Calu3 (cell line): Measurements from ENCODE around the gene MAD1L1. TPM values are rescaled to one million over a fixed set of nuclear protein-coding genes. Genes with fewer than 3 reads are reported as not detected.
"Not testable (repeated sequence)": the region's sequence is repeated elsewhere in the genome, so short reads cannot be mapped to it uniquely, and the experiment has no call there.

Experiments used
- BruUV-seq: library from RNA; stranded (reverse); fragments of 400-500 nt; replicated peaks from 2 replicates; lab custom pipeline; 2021; lab: Mats Ljungman, UMichigan
- CTCF ChIA-PET: fragments of 300-600 bp; sonication (Branson Sonifier 250); formaldehyde crosslinking; loops from one replicate; lab custom pipeline; 2022; ENCODE audit warnings: antibody characterized with exemption; lab: Charles Lee
- DNase-seq: peaks from one replicate; pipeline ENCODE4 v3.0.0; 2022
- H3K27ac Mint-ChIP-seq: one replicate; pipeline ENCODE4 v1.8.0; 2022; ENCODE audit warnings: mixed read lengths; ENCODE audit not compliant: unreplicated experiment
- H3K27me3 Mint-ChIP-seq: one replicate; pipeline ENCODE4 v1.8.0; 2022; ENCODE audit warnings: mixed read lengths; ENCODE audit not compliant: unreplicated experiment
- H3K36me3 Mint-ChIP-seq: one replicate; pipeline ENCODE4 v1.8.0; 2022; ENCODE audit warnings: mild to moderate bottlenecking, moderate library complexity, mixed read lengths; ENCODE audit not compliant: insufficient read depth, unreplicated experiment
- H3K4me1 Mint-ChIP-seq: one replicate; pipeline ENCODE4 v1.8.0; 2022; ENCODE audit warnings: mild to moderate bottlenecking, low read depth, mixed read lengths; ENCODE audit not compliant: unreplicated experiment
- H3K4me3 Mint-ChIP-seq: one replicate; pipeline ENCODE4 v1.8.0; 2022; ENCODE audit warnings: mild to moderate bottlenecking, low read depth, moderate library complexity, mixed read lengths; ENCODE audit not compliant: unreplicated experiment
- H3K9me3 Mint-ChIP-seq: one replicate; pipeline ENCODE4 v1.8.0; 2022; ENCODE audit warnings: low read depth, mixed read lengths; ENCODE audit not compliant: unreplicated experiment
- intact Hi-C: fragments of 100-400 bp; cut with micrococcal nuclease; formaldehyde crosslinking; loops from one replicate; pipeline ENCODE4 v1.10.0; 2022; ENCODE audit not compliant: unreplicated experiment
- total RNA-seq: library from RNA; stranded (reverse); gene quantifications from 2 replicates; pipeline ENCODE4 v1.2.3, GENCODE V29; 2022
- TF ChIP-seq, protein P1 (sequence below): fragments of 200-600 bp; IDR thresholded peaks from one replicate; pipeline ENCODE4 v1.8.0; 2022; ENCODE audit warnings: antibody characterized with exemption; ENCODE audit not compliant: unreplicated experiment

Gene MAD1L1
- total RNA-seq, 1 experiment from 2014 or later = 86.0 TPM

DNA sequence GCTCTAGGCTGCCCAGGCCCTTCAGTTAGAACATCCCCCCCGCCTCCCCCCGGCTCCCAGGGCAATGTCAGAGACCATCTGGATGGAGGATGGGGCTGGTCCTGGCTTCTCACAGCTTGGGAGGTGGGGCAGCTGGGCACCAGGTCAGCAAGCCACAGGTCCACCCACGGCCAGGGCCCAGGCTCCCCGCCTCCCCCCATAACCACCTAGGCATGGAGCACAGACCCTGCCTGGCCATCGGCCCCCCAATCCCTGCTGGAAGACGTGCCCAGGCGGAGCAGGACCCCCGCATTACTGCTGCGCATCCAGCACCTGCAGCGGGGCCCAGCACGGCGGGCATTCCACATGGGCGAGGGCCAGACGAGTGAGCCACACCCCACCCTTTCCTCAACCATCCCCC is 393.0 kb downstream of the MAD1L1 start:
- no peak for DNase-seq
- intact Hi-C loops = no loop called here
- Mint-ChIP-seq H3K27me3 (no peaks in the 10 kb centered on the region), H3K4me1 (no peaks in the 10 kb centered on the region), H3K27ac (no peak overlapping the region), H3K36me3 (no peaks in the 10 kb centered on the region), H3K4me3 (no peak overlapping the region), H3K9me3 (peaks cover 3% of the 10 kb centered on the region)
- TF ChIP-seq, protein P1, sequence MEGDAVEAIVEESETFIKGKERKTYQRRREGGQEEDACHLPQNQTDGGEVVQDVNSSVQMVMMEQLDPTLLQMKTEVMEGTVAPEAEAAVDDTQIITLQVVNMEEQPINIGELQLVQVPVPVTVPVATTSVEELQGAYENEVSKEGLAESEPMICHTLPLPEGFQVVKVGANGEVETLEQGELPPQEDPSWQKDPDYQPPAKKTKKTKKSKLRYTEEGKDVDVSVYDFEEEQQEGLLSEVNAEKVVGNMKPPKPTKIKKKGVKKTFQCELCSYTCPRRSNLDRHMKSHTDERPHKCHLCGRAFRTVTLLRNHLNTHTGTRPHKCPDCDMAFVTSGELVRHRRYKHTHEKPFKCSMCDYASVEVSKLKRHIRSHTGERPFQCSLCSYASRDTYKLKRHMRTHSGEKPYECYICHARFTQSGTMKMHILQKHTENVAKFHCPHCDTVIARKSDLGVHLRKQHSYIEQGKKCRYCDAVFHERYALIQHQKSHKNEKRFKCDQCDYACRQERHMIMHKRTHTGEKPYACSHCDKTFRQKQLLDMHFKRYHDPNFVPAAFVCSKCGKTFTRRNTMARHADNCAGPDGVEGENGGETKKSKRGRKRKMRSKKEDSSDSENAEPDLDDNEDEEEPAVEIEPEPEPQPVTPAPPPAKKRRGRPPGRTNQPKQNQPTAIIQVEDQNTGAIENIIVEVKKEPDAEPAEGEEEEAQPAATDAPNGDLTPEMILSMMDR = no peak
- CTCF ChIA-PET = no interaction called here
- BruUV-seq = no TSS peak

DNA sequence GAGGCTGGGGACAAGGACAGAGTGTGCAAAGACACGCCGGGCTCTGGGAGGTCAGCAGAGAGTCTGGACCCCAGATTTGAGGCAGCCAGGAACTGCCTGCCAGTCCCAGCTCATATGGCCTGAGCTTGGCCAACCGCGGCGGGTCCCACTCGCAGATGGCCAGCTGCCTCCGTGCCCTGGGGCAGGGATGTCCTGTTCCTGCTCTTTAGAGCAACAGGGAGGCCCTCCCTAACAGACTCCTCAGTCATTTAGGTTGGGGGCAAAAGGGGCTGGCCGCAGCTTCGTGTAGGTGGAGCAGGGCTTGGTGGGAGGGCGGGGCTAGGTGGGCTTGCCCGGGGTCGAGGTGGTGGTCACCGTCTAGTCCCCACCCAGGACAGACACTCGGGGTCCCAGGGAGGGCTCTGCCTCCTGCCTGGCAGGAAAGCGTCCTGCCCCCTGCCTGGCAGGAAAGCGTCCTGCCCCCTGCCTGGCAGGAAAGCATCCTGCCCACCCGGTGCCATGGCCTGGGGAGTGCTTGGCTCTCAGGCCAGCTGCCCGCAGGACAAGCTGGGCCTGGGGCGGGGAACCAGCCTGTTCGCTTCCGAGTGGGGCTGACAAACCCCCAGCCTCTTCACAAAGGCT is 393.7 kb downstream of the MAD1L1 start:
- BruUV-seq, intact Hi-C loops, CTCF ChIA-PET: not testable (repeated sequence)

DNA sequence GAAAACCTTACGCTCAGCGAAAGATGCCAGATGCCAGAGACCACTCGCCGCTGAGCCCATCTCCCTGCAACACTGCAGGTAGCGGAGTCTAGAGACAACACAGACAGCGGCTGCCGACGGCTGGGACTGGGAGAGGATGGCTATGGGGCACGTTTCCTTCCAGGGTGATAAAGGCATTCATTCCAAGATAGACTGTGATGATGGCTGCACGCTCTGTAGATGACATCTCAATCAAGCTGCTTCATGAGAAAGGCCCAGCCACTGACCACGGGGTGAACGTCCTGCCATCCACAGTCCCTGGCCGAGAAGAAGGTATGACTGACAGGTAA is 394.2 kb downstream of the MAD1L1 start:
- H3K4me1 Mint-ChIP-seq, H3K27me3 Mint-ChIP-seq, H3K27ac Mint-ChIP-seq, BruUV-seq, DNase-seq, intact Hi-C loops, H3K4me3 Mint-ChIP-seq, H3K9me3 Mint-ChIP-seq, CTCF ChIA-PET, H3K36me3 Mint-ChIP-seq: not testable (repeated sequence)

More for the DNA sequence above, 393.7 kb downstream of the MAD1L1 start:
- not testable (repeated sequence) for DNase-seq, H3K27me3 Mint-ChIP-seq, H3K4me3 Mint-ChIP-seq, H3K9me3 Mint-ChIP-seq, H3K4me1 Mint-ChIP-seq, H3K36me3 Mint-ChIP-seq, H3K27ac Mint-ChIP-seq

DNA sequence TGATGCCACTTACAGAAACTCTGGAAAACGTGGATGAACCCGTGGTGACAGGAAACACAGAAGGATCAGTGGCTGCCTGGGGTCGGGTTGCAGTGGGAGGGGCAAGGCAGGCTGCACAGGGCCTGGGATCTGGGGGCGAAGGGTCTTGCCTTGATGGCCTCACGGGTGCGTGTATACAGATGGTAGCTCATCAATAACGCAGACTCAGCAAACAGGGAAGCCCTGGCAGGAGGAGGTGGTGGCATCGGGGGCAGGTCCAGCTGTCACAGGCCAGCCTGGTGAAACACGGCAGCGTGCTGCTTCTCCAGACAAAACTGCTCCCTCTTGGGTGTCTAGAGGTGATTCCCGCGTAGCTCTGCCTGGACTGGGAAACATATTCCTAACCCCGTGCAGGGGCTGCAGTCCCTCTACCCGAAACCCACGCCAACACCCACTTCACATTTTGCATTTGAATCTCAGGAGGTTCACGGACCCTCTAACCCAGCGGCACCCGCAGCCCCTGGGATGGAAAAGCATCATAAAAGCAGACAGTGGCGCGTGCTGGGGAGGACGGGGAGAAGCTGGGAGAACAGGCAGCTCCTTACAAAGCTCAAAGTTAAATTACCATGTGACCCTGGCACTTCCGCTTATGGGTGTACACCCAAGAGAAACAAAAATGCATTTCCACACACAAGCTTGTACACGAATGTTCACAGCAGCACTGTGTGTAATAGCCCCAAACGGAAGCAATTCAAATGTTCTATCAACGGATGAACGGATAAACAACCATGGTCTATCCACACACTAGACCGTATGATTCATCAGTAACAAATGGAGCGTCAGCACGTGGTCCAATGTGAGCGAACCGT is 394.8 kb downstream of the MAD1L1 start:
- not testable (repeated sequence) for DNase-seq, H3K4me3 Mint-ChIP-seq, H3K27ac Mint-ChIP-seq

DNA sequence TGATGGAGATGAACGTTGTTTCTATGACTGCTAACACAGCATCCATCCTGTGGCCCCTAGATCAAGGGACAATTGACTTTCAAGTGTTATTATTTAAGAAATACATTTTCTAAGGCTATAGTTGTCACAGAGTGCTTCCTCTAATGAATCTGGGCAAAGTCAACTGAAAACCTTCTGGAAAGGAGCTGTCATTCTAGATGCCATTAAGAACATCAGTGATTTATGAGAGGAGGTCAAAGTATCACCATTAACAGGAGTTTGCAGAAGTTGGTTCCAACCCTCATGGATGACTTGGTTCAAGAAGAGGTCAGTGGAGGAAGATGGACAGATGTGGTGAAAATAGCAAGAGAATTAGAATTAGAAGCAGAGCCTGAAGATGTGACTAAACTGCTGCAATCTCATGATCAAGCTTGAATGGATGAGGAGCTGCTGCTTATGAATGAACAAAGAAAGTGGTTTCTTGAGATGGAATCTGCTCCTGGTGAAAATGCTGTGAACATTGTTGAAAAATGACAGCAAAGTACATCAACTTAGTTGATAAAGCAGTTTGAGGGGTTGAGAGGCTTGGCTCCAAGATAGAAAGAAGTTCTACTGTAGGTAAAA is 400.7 kb downstream of the MAD1L1 start:
- H3K27me3 Mint-ChIP-seq, BruUV-seq, H3K27ac Mint-ChIP-seq, H3K4me1 Mint-ChIP-seq, CTCF ChIA-PET, intact Hi-C loops, DNase-seq, H3K36me3 Mint-ChIP-seq, H3K4me3 Mint-ChIP-seq: not testable (repeated sequence)
- peaks cover 18% of the 10 kb centered on the region for H3K9me3 Mint-ChIP-seq

More for the DNA sequence above, 394.8 kb downstream of the MAD1L1 start:
- H3K9me3 Mint-ChIP-seq, H3K4me1 Mint-ChIP-seq, CTCF ChIA-PET, BruUV-seq, H3K36me3 Mint-ChIP-seq, H3K27me3 Mint-ChIP-seq, intact Hi-C loops: not testable (repeated sequence)

DNA sequence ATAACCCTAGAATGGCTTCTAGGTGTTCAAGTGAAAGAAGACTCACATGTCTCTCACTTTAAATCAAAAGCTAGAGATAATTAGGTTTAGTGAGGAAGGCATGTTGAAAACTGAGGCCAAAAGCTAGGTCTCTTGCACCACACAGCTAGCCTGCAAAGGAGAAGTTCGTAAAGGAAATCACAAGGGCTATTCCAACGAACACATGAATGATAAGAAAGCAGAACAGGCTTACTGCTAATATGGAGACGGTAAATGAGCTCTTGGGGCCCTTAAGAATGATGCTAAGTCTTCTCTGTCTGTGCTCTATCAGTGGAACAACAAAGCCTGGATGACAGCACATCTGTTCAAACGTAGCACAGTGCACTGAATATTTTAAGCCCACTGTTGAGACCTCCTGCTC is 401.3 kb downstream of the MAD1L1 start:
- CTCF ChIA-PET, intact Hi-C loops, DNase-seq, H3K27ac Mint-ChIP-seq, H3K4me1 Mint-ChIP-seq, H3K36me3 Mint-ChIP-seq, H3K27me3 Mint-ChIP-seq, BruUV-seq, H3K4me3 Mint-ChIP-seq: not testable (repeated sequence)
- H3K9me3 Mint-ChIP-seq = peaks cover 18% of the 10 kb centered on the region

DNA sequence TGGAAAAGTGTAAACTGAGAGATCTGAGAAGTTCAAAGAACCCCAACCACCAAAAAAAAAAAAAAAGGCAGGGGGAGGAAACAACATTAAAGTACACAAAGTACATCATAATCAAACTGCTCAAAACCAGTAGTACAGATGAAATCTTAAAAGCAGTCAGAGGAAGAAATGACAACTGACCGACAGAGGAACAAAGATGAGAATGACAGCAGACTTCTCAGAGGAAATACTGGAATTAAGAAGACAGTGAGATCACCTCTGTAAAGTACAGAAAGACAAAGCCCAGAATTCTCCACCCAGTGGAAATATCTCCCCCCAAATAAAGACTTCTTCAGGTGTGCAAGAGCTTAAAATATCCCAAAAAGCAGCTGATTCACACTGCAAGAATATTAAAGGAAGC is 403.1 kb downstream of the MAD1L1 start:
- H3K4me3 Mint-ChIP-seq, H3K36me3 Mint-ChIP-seq, H3K4me1 Mint-ChIP-seq, CTCF ChIA-PET, BruUV-seq, intact Hi-C loops, DNase-seq, H3K27me3 Mint-ChIP-seq, H3K27ac Mint-ChIP-seq: not testable (repeated sequence)
- peaks cover 14% of the 10 kb centered on the region for H3K9me3 Mint-ChIP-seq
